Measurements from ENCODE around the gene VSNL1. TPM values are rescaled to one million over a fixed set of nuclear protein-coding genes. Genes with fewer than 3 reads are reported as not detected.

The VSNL1 gene
- total RNA-seq (not detected), polyA plus RNA-seq (not detected)

DNA sequence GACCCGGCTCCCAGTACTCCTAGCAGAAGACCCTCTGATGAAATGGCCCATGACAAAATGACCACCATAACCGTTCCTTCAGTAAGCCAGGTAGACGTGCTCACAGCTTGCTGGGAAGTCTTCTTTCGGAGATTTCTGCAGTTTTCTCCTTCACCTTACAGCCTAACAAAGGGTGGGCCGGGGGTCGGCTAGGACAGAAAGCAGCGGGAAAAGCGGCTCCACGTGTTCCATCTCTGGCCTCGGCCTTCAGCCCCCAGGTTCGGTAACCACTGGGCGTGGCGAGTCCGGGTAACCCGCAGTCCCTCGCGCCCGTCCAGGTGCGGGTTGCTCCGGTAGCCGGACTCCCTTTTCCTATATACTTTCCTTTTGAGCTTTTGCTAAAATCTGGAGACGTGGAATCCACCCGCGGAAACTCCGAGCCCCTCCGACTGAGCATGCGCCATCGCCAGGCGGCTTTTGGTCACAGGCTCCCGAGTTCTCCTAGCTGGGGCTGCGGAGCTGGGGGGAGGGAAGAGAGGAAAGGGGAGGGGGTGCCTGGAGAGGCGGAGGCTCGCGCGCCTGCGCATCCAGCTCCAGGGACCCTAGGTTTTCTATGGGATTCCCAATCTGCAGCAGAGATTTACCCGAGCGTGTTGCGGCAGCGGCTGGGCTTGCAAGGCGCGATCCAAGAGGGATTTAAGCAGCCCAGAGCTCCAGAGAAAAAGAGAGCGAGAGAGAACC lies at the start of gene VSNL1:
Gene VSNL1, plus strand, starts transcription at position 604 of the 720 bp plus-strand sequence. CDS start 51,379 bp downstream, outside the sequence.
- H3K4me3 Mint-ChIP-seq = no peak within 1 kb of the TSS
- H3K27me3 ChIP-seq (ENCODE audit: insufficient read depth, low read length) = peaks cover 7% of the 10 kb centered on the region
- POLR2A ChIA-PET (ENCODE audit: partially characterized antibody) = no interaction called here

DNA sequence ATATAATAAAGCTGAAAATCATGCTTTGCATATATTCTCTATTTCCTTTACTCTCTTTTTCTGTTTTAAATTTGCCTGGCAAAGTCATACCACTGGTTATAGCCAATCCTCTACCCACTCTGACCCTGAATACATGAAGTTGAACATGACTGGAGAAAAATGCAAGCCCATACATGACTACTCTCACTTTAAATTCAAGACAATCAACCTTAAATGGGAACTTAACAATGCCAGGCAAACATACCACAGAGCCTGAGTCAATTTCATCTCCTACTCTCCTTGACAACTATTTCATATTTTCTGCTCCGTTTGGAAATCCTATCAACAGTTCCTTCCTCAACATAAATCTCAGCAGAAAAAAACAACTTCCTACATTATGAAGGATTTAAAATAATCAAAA lies 44.9 kb upstream of the VSNL1 start:
- no peaks in the 10 kb centered on the region for H3K4me1 ChIP-seq (ENCODE audit: insufficient read depth, low read length)
- no peak overlapping the region for H3K4me3 Mint-ChIP-seq
- H3K9me3 ChIP-seq (ENCODE audit: control insufficient read depth in 1 of 2, low read length in 2 of 2) = no peaks in the 10 kb centered on the region
- H3K27ac Mint-ChIP-seq = no peak overlapping the region
- ChIA-PET POLR2A (ENCODE audit: partially characterized antibody) (no interaction called here), CTCF (ENCODE audit: partially characterized antibody) (no interaction called here)
- no peaks in the 10 kb centered on the region for H3K36me3 ChIP-seq (ENCODE audit: insufficient read depth, low read length)
- peaks cover 0 to 7% (median 0%) of the 10 kb centered on the region in 8 donors for H3K9me3 Mint-ChIP-seq
- no peaks in the 10 kb centered on the region for H3K27me3 ChIP-seq (ENCODE audit: insufficient read depth, low read length)
- H3K27me3 Mint-ChIP-seq = no peaks in the 10 kb centered on the region
- H3K36me3 Mint-ChIP-seq = no peaks in the 10 kb centered on the region
- intact Hi-C loops (cut with micrococcal nuclease) = no loop called here
- H3K27ac ChIP-seq (ENCODE audit: low read depth, low read length) = no peak overlapping the region
- no peaks in the 10 kb centered on the region for H3K4me1 Mint-ChIP-seq
- H3K4me3 ChIP-seq (ENCODE audit: low read length in 2 of 2) = no peak overlapping the region
- no peak for DNase-seq

More for the DNA sequence above, at the start of gene VSNL1:
- Histone ChIP-seq H3K4me3 (ENCODE audit: low read length in 2 of 2) (no peak within 1 kb of the TSS), H3K36me3 (ENCODE audit: insufficient read depth, low read length) (no peaks in the 10 kb centered on the region), H3K4me1 (ENCODE audit: insufficient read depth, low read length) (no peaks in the 10 kb centered on the region), H3K9me3 (ENCODE audit: control insufficient read depth in 1 of 2, low read length in 2 of 2) (no peaks in the 10 kb centered on the region), H3K27ac (ENCODE audit: low read depth, low read length) (no peak within 1 kb of the TSS)
- H3K36me3 Mint-ChIP-seq = no peaks in the 10 kb centered on the region
- no peak within 1 kb of the TSS for H3K27ac Mint-ChIP-seq
- H3K27me3 Mint-ChIP-seq = peaks cover 34 to 38% of the 10 kb centered on the region in 2 donors
- H3K9me3 Mint-ChIP-seq = peaks cover 0 to 11% (median 3%) of the 10 kb centered on the region in 8 donors
- intact Hi-C loops (cut with micrococcal nuclease) = no loop called here
- DNase-seq = no peak
- CTCF ChIA-PET (ENCODE audit: partially characterized antibody) = no interaction called here
- H3K4me1 Mint-ChIP-seq = peaks cover 2 to 5% (median 4%) of the 10 kb centered on the region in 4 donors

DNA sequence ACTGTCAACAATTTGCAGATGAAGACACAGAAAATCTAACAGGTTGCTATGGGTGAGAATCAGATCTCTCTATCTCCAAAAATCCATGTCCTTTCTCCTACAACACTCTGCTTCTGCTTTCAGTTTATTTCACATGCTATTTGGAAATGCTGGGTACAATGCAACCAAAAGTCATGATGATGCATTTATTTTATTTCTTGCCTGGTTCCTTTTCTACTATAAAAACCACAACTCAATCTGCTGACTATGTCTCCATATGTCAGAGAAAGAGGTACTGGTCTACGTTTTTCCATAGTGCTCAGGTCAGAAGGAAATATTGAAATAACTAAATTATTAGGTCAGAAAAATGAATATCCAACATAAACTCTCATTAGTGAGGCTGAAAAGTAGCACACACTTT lies 42.8 kb upstream of the VSNL1 start:
- Mint-ChIP-seq H3K9me3 (peaks cover 0 to 2% (median 0%) of the 10 kb centered on the region in 8 donors), H3K4me3 (no peak overlapping the region), H3K27me3 (no peaks in the 10 kb centered on the region), H3K36me3 (no peaks in the 10 kb centered on the region), H3K27ac (no peak overlapping the region), H3K4me1 (no peaks in the 10 kb centered on the region)
- Histone ChIP-seq H3K4me1 (ENCODE audit: insufficient read depth, low read length) (no peaks in the 10 kb centered on the region), H3K36me3 (ENCODE audit: insufficient read depth, low read length) (no peaks in the 10 kb centered on the region), H3K9me3 (ENCODE audit: control insufficient read depth in 1 of 2, low read length in 2 of 2) (no peaks in the 10 kb centered on the region), H3K27me3 (ENCODE audit: insufficient read depth, low read length) (no peaks in the 10 kb centered on the region), H3K4me3 (ENCODE audit: low read length in 2 of 2) (no peak overlapping the region), H3K27ac (ENCODE audit: low read depth, low read length) (no peak overlapping the region)
- intact Hi-C loops (cut with micrococcal nuclease) = no loop called here
- ChIA-PET POLR2A (ENCODE audit: partially characterized antibody) (no interaction called here), CTCF (ENCODE audit: partially characterized antibody) (no interaction called here)
- no peak for DNase-seq

DNA sequence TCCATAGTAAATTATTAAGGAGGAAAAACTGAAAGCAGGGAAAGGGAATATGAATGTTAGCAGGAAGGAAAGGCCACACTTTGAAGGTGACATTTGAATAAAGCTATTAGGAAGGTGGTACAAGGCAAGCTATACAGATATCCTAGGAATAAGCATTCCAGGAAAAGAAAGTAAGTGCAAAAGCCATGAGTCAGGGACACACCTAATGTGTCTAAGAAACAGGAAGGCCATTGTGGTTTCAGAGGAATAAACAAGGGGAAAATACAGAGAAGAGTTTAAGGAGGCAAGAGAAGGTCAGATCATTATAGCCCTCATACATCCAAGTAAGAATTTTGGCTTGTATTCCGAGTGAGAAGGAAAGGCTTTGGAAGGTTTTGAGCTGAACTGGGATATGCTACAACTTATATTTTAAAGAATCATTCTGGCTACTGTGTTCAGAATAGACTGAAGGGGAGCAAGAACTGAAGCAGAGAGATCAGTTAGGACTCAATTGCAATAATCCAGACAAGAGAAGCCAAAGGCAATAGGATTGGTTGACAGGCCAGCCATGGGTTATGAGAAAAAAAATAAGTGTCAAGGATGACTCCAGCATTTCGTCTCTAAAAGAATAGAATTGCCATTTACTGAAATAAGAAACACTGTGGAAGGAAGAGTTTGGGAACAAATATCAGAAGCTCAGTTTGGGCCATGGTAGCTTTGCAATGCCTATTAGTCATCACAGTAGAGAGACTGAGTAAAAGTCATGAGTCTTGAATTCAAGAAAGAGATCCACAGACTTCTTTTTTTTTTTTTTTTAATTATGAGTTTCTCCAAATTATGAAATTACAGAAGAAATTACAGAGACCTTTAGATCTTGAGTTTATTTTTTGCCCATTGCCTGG lies 33.5 kb upstream of the VSNL1 start:
- Histone ChIP-seq H3K9me3 (ENCODE audit: control insufficient read depth in 1 of 2, low read length in 2 of 2) (no peaks in the 10 kb centered on the region), H3K36me3 (ENCODE audit: insufficient read depth, low read length) (no peaks in the 10 kb centered on the region), H3K4me3 (ENCODE audit: low read length in 2 of 2) (no peak overlapping the region), H3K27ac (ENCODE audit: low read depth, low read length) (no peak overlapping the region), H3K4me1 (ENCODE audit: insufficient read depth, low read length) (no peaks in the 10 kb centered on the region), H3K27me3 (ENCODE audit: insufficient read depth, low read length) (no peaks in the 10 kb centered on the region)
- Mint-ChIP-seq H3K27me3 (peaks cover 0 to 1% of the 10 kb centered on the region in 2 donors), H3K9me3 (peaks cover 0 to 5% (median under 1%) of the 10 kb centered on the region in 8 donors), H3K4me3 (no peak overlapping the region), H3K36me3 (no peaks in the 10 kb centered on the region), H3K27ac (no peak overlapping the region), H3K4me1 (no peaks in the 10 kb centered on the region)
- POLR2A ChIA-PET (ENCODE audit: partially characterized antibody) = no interaction called here
- CTCF ChIA-PET (ENCODE audit: partially characterized antibody) = no interaction called here
- no peak for DNase-seq
- intact Hi-C loops (cut with micrococcal nuclease) = no loop called here

DNA sequence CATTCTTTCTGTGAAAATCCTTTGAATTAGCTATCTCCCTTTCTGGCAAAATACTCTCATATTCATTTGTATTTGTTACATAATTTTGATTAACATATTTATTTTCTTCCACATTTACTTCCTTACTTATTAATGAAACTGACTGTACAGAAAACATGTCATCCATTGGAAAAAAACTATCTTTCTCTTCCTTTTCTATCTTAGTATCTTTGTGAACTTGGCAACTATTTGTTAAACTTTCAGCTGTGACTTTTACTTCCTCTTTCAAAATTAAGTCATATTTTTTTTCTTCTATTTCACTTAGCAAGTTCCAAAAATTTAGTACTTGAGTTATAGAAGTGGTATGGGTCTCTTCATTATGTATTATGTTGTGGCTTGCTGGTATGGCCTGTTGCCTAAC lies 24.8 kb upstream of the VSNL1 start:
- Histone ChIP-seq H3K36me3 (ENCODE audit: insufficient read depth, low read length) (no peaks in the 10 kb centered on the region), H3K4me3 (ENCODE audit: low read length in 2 of 2) (no peak overlapping the region), H3K27ac (ENCODE audit: low read depth, low read length) (no peak overlapping the region), H3K27me3 (ENCODE audit: insufficient read depth, low read length) (no peaks in the 10 kb centered on the region), H3K4me1 (ENCODE audit: insufficient read depth, low read length) (no peaks in the 10 kb centered on the region), H3K9me3 (ENCODE audit: control insufficient read depth in 1 of 2, low read length in 2 of 2) (no peaks in the 10 kb centered on the region)
- Mint-ChIP-seq H3K9me3 (peaks cover 0 to 6% (median 0%) of the 10 kb centered on the region in 8 donors), H3K4me3 (no peak overlapping the region), H3K36me3 (no peaks in the 10 kb centered on the region), H3K4me1 (no peaks in the 10 kb centered on the region), H3K27ac (no peak overlapping the region), H3K27me3 (peaks cover under 1 to 5% of the 10 kb centered on the region in 2 donors)
- POLR2A ChIA-PET (ENCODE audit: partially characterized antibody) = no interaction called here
- DNase-seq = no peak
- intact Hi-C loops (cut with micrococcal nuclease) = no loop called here
- CTCF ChIA-PET (ENCODE audit: partially characterized antibody) = no interaction called here

DNA sequence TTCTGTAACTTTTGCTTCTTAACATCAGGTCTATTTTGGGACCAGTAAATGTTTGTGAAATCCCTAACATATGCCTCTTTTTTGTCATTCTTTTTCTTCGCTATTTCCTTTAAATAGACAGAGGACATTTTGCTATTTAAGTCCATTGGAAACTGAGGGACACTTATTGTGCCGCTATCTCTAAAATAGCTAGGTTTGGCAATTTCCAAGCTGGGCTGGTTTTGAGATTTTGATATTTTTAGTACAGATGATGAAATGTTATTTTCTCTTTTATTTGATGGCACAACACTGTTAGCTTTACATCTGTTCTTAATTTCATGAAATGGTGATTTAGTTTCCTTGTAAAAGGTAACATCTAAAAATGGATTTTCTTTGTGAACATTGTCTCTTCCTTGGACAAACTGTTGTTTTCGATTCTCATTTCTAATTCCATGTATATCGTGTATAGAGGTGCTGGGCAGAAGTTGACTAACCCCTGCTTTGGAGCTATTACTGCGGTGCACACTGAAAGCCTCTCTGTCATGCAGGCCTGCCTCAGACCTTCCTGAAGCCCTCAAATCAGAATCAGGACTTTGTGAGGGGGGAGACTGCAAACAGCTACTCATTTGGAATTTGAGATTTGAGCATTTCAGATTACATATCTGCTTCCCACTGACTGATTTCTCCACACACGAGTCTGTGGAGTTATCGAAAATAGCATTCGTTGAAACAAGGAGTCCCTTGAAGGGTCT lies 22.9 kb upstream of the VSNL1 start:
- no peaks in the 10 kb centered on the region for H3K36me3 ChIP-seq (ENCODE audit: insufficient read depth, low read length)
- intact Hi-C loops (cut with micrococcal nuclease) = no loop called here
- Mint-ChIP-seq H3K27me3 (peaks cover 2 to 7% of the 10 kb centered on the region in 2 donors), H3K27ac (no peak overlapping the region), H3K4me1 (no peaks in the 10 kb centered on the region), H3K9me3 (peaks cover 0 to 7% (median 0%) of the 10 kb centered on the region in 8 donors), H3K4me3 (no peak overlapping the region), H3K36me3 (no peaks in the 10 kb centered on the region)
- no peak overlapping the region for H3K27ac ChIP-seq (ENCODE audit: low read depth, low read length)
- no peak for DNase-seq
- no peak overlapping the region for H3K4me3 ChIP-seq (ENCODE audit: low read length in 2 of 2)
- ChIA-PET POLR2A (ENCODE audit: partially characterized antibody) (no interaction called here), CTCF (ENCODE audit: partially characterized antibody) (no interaction called here)
- H3K9me3 ChIP-seq (ENCODE audit: control insufficient read depth in 1 of 2, low read length in 2 of 2) = no peaks in the 10 kb centered on the region
- H3K4me1 ChIP-seq (ENCODE audit: insufficient read depth, low read length) = no peaks in the 10 kb centered on the region
- H3K27me3 ChIP-seq (ENCODE audit: insufficient read depth, low read length) = no peaks in the 10 kb centered on the region
